ENCODE results near the gene COL4A4. TPM values are rescaled to one million over a fixed set of nuclear protein-coding genes. Genes with fewer than 3 reads are reported as not detected.

COL4A4 gene
- total RNA-seq, 1 donor from 2014 or later = 41.9 TPM

DNA sequence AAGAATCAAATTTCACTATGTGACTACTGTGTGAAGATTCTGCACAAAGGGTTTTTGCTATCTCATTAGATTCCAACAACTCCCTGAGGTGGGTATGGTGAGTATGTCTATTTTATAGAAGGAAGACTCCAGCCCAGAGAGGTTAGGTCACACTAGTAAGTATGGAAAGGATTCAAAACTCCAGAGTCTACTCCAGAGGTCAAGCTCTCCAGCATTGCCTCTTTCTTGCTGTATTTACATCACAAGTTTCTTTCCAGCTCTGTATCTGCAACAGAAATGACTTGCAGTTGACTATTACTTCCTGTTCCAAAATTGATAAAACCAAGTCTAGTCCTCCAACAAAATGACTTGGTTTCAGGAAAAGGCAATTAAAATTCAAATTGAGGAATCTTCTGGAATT lies 2.1 kb downstream of the COL4A4 start:
- no peak for DNase-seq (ENCODE audit: low read depth)

- no peak for DNase-seq (ENCODE audit: low read depth)
These were observed 3.8 kb downstream of the COL4A4 start for GRCh38 chr2:227160164-227160563.

DNA sequence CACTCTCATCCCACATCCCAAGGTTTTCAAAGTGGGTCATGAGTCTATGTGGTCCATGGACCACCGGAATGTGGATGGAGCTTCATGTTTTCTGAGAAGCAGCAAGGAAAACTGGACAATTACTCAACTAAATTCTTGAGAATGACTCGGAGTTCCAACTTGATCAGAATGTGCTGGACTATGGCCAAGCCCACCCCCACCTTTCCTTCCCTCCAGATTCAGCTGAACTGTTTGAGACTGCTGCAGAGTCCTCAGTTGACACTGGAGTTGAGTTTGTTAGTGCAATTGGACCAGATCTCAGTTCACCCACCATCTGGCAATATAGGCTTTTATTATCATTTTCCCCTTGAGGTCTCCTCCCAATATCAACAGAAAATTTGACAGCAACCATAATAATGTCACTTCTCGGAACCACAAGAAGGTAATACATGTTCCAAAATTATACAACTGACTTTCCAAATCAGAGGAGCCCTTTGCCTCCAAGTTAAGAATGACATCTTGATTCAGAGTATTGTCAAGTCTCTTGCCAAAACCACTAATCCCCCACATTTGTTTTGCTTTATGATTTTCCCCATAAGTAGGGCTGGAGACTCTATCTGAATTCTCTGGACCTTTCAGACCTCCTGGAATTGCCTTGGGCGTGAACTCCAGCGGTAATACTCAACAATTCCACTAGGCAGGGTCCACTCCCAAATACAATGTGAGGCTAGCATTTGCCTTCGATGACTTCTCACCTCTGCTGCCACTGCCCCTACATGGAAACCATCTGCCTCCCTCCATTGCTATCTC lies 8.8 kb downstream of the COL4A4 start:
- DNase-seq (ENCODE audit: low read depth) = peak; percentile 95

- peak; percentile 42 for DNase-seq (ENCODE audit: low read depth)
These were observed 10.1 kb downstream of the COL4A4 start for GRCh38 chr2:227153758-227154486.

DNA sequence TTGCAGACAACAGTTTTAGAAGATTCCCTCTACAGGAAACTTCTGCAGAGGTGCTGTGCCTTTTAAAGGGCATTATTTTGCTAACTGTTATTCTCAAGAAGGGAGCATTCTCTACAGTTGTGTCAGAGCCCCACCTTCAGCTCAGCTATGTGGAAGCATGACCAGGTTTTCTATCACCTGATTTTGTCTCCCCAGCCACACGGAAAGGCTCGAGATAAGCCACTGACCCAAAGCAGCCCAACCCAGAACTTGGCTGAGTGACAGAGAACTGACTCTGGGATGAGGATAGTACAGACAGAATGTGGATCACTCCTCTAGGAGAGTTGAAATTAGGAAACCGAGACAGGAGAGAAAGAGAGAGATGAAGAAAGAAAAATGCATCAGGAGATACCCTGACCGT lies 10.7 kb downstream of the COL4A4 start:
- DNase-seq (ENCODE audit: low read depth) = peak; percentile 72

GRCh38 chr2:227152093-227152766 lies 11.8 kb downstream of the COL4A4 start:
- DNase-seq (ENCODE audit: low read depth) = no peak

- no peak for DNase-seq (ENCODE audit: low read depth)
These were observed 13.6 kb downstream of the COL4A4 start for GRCh38 chr2:227150222-227150936.

DNA sequence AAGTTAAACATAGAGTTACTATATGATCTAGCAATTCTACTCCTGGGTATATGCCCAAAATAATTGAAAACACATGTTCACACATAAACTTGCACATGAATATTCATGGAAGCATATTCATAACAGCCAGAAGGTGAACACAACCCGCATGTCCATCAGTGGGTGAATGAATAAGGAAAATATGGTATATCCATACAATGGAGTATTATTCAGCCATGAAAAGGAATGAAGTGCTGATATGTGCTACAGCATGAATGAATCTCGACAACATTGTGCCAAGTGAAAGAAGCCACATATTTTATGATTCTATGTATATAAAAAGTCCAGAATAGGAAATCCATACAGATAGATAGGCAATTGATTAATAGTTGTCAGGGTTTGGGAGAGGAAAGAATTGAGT lies 15.9 kb downstream of the COL4A4 start:
- DNase-seq (ENCODE audit: low read depth) = no peak

GRCh38 chr2:227147023-227147422 lies 17.0 kb downstream of the COL4A4 start:
- peak; percentile 19 for DNase-seq (ENCODE audit: low read depth)

- no peak for DNase-seq (ENCODE audit: low read depth)
These were observed 17.5 kb downstream of the COL4A4 start for GRCh38 chr2:227146456-227146855.

GRCh38 chr2:227143895-227144294 lies 20.1 kb downstream of the COL4A4 start:
- no peak for DNase-seq (ENCODE audit: low read depth)

DNA sequence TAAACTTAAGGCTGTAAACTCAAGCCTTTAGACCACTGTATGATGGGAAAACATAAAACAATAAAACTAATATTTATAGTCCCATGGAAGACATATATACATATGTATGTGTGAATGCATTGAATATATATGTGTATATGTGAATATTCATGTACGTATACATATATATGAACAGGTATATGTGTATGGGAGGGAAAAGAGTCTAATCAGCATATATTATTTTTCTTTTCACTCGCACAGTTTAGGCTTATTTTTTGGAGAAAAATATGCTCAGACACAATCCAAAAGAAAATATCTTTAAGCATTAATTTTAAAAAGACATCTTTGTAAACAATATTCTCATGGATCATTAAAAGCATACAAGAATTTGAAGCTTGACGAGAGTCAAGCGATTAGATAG lies 22.7 kb downstream of the COL4A4 start:
- DNase-seq (ENCODE audit: low read depth) = no peak

DNA sequence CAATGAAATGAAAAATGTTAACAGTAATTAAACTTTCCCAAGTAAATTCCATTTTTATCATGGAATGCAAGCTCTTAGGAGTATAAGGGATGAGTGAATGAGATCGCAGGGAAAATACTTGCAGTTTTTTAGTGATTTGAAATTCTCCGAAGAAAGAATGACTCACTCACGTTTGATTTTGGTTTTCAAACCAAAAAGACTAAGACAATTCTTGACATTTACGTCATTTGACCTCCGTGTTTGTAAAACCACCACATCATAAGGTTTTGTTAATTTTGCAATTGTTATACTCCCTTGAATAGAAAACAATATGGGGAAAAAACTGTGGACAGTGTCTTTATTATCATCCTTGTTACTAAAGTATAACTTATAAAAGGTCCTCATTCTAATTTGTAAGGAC lies 29.4 kb downstream of the COL4A4 start:
- DNase-seq (ENCODE audit: low read depth) = no peak

- no peak for DNase-seq (ENCODE audit: low read depth)
These were observed 31.0 kb downstream of the COL4A4 start for GRCh38 chr2:227132986-227133385.

DNA sequence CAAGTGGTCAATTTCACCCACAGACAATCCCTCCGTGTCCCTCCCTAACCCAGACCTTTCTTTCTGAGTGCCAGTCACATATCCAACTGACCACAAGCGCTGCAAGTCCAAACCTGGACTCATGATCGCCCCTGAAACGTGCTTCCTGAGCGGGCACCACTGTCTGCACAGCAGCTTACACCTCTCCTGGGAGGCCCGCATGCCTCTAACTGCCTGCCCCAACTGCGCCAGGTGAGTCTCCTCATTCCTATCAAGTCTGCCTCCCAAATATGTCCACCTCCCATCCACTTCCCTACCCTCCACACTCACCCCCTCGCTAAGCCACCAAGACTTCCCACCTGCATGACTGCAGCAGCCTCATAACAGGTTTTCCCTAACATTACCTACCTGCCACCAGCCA lies 33.4 kb downstream of the COL4A4 start:
- DNase-seq (ENCODE audit: low read depth) = no peak

GRCh38 chr2:227127201-227127600 lies 36.8 kb downstream of the COL4A4 start:
- no peak for DNase-seq (ENCODE audit: low read depth)

DNA sequence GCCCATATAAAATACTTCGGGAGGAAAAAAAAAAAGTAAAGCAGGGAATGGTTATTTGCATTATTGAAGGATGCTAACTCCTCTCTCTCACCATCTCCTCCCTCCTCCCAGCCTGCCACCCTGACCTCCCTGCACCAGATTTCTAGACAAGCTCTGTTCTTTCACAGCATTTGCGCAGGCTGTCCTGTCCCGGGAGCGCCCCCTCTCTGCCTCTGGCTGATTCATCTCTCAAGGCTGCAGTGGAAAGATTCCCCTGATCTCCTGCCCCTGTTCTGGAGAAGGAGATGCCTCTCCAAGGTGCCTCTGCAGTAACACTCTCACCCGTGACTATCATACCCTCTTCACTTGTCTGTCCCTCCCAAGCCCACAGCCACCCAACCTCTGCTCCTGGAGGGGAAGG lies 38.5 kb downstream of the COL4A4 start:
- no peak for DNase-seq (ENCODE audit: low read depth)

DNA sequence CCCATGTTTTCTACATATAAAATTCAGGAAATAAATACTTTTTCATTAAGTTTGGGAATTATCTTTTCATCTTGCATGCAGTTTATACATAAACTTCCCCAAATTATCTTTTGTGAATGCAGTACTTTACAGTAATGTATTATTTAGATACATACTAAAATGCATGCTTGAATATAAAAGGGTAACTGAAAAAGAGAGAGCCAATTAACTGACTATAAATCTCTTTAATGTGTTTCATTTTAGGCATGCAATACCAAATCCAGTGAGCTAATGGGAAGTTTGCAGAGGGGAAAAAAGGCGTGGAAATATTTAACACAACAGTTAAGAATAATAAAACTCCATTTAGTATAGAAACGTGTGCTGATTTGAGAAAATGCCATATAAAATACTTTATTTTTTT lies 39.2 kb downstream of the COL4A4 start:
- DNase-seq (ENCODE audit: low read depth) = no peak

GRCh38 chr2:227123697-227124096 lies 40.3 kb downstream of the COL4A4 start:
- DNase-seq (ENCODE audit: low read depth) = no peak

- no peak for DNase-seq (ENCODE audit: low read depth)
These were observed 45.7 kb downstream of the COL4A4 start for GRCh38 chr2:227118353-227118752.

GRCh38 chr2:227117852-227118251 lies 46.2 kb downstream of the COL4A4 start:
- no peak for DNase-seq (ENCODE audit: low read depth)

DNA sequence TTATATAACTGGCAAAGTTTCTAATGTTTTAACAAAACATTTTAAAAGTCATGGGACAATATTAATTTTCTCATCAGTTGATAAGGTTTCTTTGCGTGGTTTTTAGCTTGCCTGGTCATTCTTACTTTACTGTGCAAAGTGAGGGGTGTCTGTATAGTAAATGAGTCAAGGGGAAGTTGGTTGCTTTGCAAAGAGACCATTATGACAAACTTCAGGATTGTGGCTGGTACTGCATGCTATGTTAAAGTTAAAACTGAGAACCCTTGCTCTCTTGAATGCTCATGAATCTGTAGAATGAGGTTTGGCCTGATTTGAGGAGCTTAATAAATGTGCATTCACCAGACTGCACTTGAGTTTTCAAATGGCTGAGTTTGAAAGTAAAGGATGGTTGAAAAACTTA lies 47.0 kb downstream of the COL4A4 start:
- no peak for DNase-seq (ENCODE audit: low read depth)

Data from renal cortical epithelial cell (primary cell).